AG09319 (cell line): ENCODE results near the gene VWA1.
"Not testable (repeated sequence)": the region's sequence is repeated elsewhere in the genome, so short reads cannot be mapped to it uniquely, and the experiment has no call there.

Experiments
- DNase-seq: peaks from one replicate; pipeline ENCODE4 v3.0.0-alpha.2; 2010; ENCODE audit warnings: low read depth; ENCODE audit errors: extremely low read depth
- TF ChIP-seq, protein P1 (sequence below): IDR thresholded peaks from 2 replicates; pipeline ENCODE4 v1.5.1; 2011; ENCODE audit warnings: low read depth, mild to moderate bottlenecking, inconsistent platforms, low read length, moderate library complexity

Gene VWA1

DNA sequence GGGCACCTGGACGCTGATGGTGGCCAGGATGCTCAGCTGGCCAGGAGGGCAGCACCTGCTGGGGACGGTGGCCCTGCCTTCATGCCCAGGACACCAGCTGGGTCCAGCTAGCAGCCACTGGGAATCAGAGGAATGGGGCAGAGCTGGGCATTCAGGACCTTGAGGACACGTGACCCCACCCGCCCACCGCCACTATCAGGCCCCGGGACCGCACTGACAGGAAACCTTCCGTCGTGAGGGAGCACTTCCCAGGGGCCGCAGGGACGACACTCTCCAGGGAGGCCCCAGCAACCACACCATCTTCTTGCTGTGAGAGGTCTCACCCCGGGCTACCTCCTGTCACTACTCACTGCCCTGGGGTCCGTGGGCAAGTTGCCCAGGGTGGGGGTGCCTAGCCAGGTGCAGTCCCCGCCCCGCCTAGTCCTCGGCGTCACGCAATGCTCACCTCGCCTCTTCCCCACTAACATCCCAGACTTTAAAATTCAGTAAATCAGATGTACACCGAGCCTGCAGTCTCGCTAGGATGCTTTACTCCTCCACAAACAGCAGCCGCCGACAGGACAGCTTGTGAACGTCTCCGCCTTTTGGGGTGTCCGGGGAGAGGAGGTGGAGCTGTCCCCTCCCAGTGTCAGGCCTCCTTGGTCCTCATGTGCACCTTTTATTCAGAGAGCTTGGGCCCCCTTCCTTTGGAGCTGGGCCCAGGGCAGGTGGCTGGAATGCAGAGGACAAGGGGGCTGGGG is 4.9 kb downstream of the VWA1 start:
- TF ChIP-seq, protein P1, sequence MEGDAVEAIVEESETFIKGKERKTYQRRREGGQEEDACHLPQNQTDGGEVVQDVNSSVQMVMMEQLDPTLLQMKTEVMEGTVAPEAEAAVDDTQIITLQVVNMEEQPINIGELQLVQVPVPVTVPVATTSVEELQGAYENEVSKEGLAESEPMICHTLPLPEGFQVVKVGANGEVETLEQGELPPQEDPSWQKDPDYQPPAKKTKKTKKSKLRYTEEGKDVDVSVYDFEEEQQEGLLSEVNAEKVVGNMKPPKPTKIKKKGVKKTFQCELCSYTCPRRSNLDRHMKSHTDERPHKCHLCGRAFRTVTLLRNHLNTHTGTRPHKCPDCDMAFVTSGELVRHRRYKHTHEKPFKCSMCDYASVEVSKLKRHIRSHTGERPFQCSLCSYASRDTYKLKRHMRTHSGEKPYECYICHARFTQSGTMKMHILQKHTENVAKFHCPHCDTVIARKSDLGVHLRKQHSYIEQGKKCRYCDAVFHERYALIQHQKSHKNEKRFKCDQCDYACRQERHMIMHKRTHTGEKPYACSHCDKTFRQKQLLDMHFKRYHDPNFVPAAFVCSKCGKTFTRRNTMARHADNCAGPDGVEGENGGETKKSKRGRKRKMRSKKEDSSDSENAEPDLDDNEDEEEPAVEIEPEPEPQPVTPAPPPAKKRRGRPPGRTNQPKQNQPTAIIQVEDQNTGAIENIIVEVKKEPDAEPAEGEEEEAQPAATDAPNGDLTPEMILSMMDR, result no peak
- DNase-seq, result no peak

- DNase-seq, result no peak
- TF ChIP-seq, protein P1, result peak; percentile 77
Measured at GRCh38 chr1:1441002-1441888, 5.8 kb downstream of the VWA1 start.

DNA sequence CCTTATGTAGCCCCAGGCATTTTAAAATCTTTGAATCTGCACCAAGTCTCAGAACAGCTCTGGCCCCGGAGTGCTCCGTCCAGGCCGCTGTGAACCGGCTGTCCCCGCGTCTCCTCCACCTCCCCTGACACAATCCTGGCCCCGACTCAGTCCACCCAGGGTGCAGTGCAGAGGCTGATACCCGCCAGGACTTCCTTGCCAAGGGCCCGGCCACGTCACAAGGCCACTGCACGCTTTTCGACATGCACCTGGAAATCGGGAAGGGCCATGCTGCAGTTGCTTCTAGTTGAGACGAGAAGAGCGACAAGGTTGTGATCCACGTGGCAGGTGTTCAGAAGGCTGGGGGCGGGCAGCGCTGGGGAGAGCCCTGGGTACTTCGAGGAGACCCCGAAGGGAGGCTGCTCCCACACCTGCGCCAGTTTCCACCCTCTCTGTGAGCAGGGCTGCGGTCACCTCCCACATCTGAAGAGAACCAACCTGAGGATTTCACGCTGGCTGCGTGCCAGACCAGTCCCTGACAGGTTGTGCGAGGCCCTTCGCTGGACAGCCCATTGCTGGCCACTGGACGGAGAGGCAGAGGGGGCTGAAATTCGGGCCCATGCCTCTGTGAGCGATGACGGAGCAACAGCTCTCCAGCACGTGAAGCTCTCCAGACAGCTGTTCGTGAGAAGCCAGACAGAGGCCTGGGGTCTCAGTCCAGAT is 6.7 kb downstream of the VWA1 start:
- TF ChIP-seq, protein P1, result no peak
- no peak for DNase-seq

GRCh38 chr1:1446631-1447030 is 11.1 kb downstream of the VWA1 start:
- not testable (repeated sequence) for DNase-seq

DNA sequence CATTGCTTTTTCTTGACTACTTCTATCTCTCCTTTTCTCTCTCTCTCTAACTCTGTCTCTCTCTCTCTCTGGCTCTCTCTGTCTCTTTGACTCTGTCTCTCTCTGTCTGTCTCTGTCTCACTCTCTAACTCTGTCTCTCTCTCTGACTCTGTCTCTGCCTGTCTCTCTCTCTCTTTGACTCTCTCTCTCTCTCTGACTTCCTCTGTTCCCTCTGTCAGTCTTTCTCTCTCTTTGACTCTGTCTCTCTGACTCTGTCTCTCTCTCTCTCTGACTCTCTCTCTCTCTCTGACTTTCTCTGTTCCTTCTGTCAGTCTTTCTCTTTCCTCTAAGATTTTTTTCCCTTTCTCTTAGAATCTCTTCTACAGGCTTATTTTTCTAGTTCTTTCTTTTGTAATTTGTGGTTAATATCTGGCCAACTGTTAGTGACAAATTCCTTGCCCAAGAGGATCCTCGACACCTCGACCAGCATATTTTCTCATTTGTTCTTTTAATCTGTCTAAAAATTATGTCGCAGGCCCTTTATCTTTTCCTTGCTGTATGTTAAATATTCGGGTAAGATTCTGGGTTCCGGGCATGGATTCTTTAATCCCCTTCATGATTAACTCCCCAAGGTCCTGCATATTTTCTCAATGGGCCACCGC is 13.7 kb downstream of the VWA1 start, which contains the start of gene ATAD3C:
TSS of gene ATAD3C (plus strand) at position 591 of the 641 bp plus-strand sequence. CDS start 995 bp downstream, outside the sequence.
- DNase-seq, result no peak
- TF ChIP-seq, protein P1, result no peak

- DNase-seq, result not testable (repeated sequence)
Measured at GRCh38 chr1:1450616-1451015, 15.1 kb downstream of the VWA1 start.

DNA sequence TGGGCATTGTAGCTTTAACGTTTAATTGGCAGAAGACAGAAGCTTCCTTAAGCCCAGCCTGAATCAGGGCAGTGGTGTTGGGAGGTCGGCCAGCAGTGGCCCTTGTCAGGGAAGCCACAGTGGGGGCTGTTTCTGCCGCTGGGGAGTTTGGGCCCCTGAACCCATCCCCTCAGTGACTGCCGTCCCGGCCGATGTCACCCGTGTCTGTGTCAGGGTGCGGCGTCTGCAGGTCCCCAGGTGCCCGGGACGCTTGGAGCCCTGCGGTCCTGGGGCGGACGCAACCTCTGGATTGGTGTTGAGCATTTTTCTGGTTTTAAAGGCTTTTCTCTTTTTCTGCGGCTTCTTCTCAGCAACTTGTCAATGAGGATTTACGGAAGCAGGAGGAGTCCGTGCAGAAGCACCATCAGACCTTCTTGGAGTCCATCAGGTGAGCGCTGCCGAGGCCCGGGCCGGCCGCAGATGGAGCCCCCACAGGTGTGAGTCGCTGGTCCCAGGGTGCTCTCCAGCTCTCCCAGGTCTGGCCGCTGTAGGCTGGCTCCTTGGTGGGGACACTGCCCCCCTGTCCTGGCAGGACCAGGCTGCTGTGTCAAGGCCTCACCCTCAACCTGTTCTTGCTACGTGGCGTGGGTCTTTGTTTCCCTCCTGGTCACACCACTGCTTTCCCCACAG is 16.3 kb downstream of the VWA1 start:
- no peak for DNase-seq
- TF ChIP-seq, protein P1, result no peak

DNA sequence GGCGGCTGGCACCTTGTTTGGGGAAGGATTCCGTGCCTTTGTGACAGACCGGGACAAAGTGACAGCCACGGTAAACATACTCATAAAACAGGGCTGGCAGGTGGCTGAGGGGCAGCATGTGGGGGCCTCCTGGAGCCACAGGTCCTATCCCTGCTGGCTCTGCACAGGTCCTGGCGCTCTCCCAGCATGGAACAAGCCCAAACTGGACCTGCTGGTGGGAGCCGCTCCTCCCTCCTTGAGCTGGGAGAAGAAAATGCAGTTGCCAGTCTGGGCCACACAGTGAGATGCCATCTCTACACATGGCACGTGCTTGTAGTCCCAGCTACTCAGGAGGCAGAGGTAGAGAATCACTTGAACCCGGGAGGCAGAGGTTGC is 16.9 kb downstream of the VWA1 start:
- DNase-seq, result not testable (repeated sequence)
